Uterus (tissue), 4 donors: ENCODE measurements around the gene BRD2. TPM values are rescaled to one million over a fixed set of nuclear protein-coding genes. Genes with fewer than 3 reads are reported as not detected.

ENCODE experiments used
- DNase-seq, 2 donors: peaks; one replicate each; pipeline ENCODE4 v3.0.0-alpha.2; 2019 to 2020
- H3K27ac ChIP-seq, 2 donors: fragments of 200-600 bp; sonication (generic); 1 replicate in 1 of 2; 2 replicates in 1 of 2; pipeline ENCODE4 v1.5.1; 2016 to 2018
- H3K27me3 ChIP-seq, 2 donors: fragments of 200-600 bp; sonication (generic); one replicate each; pipeline ENCODE4 v1.5.1; 2018 to 2019; ENCODE audit warnings: control low read depth in 1 of 2
- H3K36me3 ChIP-seq, 2 donors: fragments of 200-600 bp; sonication (generic); one replicate each; pipeline ENCODE4 v1.5.1; 2019; ENCODE audit warnings: control low read depth in 1 of 2
- H3K4me1 ChIP-seq, 2 donors: fragments of 200-600 bp; sonication (generic); one replicate each; pipeline ENCODE4 v1.5.1; 2018 to 2019; ENCODE audit warnings: control low read depth in 1 of 2
- H3K4me3 ChIP-seq, 2 donors: fragments of 200-600 bp; sonication (generic); 1 replicate in 1 of 2; 2 replicates in 1 of 2; pipeline ENCODE4 v1.5.1; 2018 to 2019; ENCODE audit warnings: mild to moderate bottlenecking in 1 of 2
- H3K9me3 ChIP-seq, 2 donors: fragments of 200-600 bp; sonication (generic); one replicate each; pipeline ENCODE4 v1.5.1; 2019; ENCODE audit warnings: control low read depth in 1 of 2
- CTCF ChIP-seq, 4 experiments: fragments of 200-600 bp in 2 of 4; fragments of 450-650 bp in 2 of 4; sonication (generic) in 2 of 4; IDR thresholded peaks; one replicate each; pipeline ENCODE4 v1.5.1; 2016 to 2019; ENCODE audit warnings: antibody characterized with exemption in 4 of 4, mild to moderate bottlenecking in 2 of 4, moderate library complexity in 1 of 4
- POLR2A ChIP-seq, 2 donors: fragments of 450-650 bp; IDR thresholded peaks; one replicate each; pipeline ENCODE4 v1.6.1; 2016; ENCODE audit warnings: antibody characterized with exemption in 2 of 2, mild to moderate bottlenecking in 1 of 2, moderate library complexity in 1 of 2
- intact Hi-C: fragments of 100-400 bp; cut with DNase I; formaldehyde crosslinking; loops from one replicate; pipeline ENCODE4 v1.15.1; 2023; ENCODE audit warnings: low total_unique reads
- total RNA-seq, 4 donors: library from RNA; depleted of rRNA in 3 of 4; stranded (reverse); fragments of >200 nt in 3 of 4; gene quantifications; one replicate each; pipeline versions ENCODE4 v1.1.0 to v1.2.4, GENCODE V29; 2014 to 2023
- donor health status: DM: yes; HTN: yes; CAD: no.

BRD2 gene
- total RNA-seq, 4 donors from 2014 or later: 42.5 to 202 (median 120) TPM

GRCh38 chr6:32933661-32934085, 34.7 kb upstream of the BRD2 start:
- peak; percentile 79 to 89 (median 82) for TF ChIP-seq CTCF (IDR thresholded peaks at IDR 0.05)
- TF ChIP-seq POLR2A (IDR thresholded peaks at IDR 0.05): no peak
- Histone ChIP-seq H3K9me3 (no peaks in the 10 kb centered on the region), H3K4me1 (no peaks in the 10 kb centered on the region), H3K27me3 (no peaks in the 10 kb centered on the region), H3K36me3 (no peaks in the 10 kb centered on the region), H3K4me3 (no peak overlapping the region), H3K27ac (no peak overlapping the region)
- DNase-seq: peak; percentile 78 to 84
- intact Hi-C loops: loop anchor here (10.0 kb wide), 2 partner anchors 49 to 51 kb away; no protein-coding TSS in a partner anchor

- Histone ChIP-seq H3K4me1 (no peaks in the 10 kb centered on the region), H3K36me3 (no peaks in the 10 kb centered on the region), H3K4me3 (no peak overlapping the region), H3K27me3 (no peaks in the 10 kb centered on the region), H3K9me3 (no peaks in the 10 kb centered on the region), H3K27ac (no peak overlapping the region)
- TF ChIP-seq CTCF (IDR thresholded peaks at IDR 0.05) (no peak), POLR2A (IDR thresholded peaks at IDR 0.05) (no peak)
- intact Hi-C loops: loop anchor here (10.0 kb wide), 2 partner anchors 49 to 51 kb away; no protein-coding TSS in a partner anchor
- DNase-seq: no peak
Observed at GRCh38 chr6:32935551-32936238, 32.7 kb upstream of the BRD2 start.

- Histone ChIP-seq H3K9me3 (no peaks in the 10 kb centered on the region), H3K27me3 (no peaks in the 10 kb centered on the region), H3K27ac (no peak overlapping the region), H3K4me1 (no peaks in the 10 kb centered on the region), H3K36me3 (no peaks in the 10 kb centered on the region), H3K4me3 (no peak overlapping the region)
- no peak for DNase-seq
- TF ChIP-seq CTCF (IDR thresholded peaks at IDR 0.05): no peak
- no peak for TF ChIP-seq POLR2A (IDR thresholded peaks at IDR 0.05)
- intact Hi-C loops: loop anchor here (10.0 kb wide), 2 partner anchors 48 to 52 kb away; no protein-coding TSS in a partner anchor
Observed at GRCh38 chr6:32936239-32937152, 31.9 kb upstream of the BRD2 start.

- intact Hi-C loops: loop anchor here (10.0 kb wide), 2 partner anchors 48 to 52 kb away; no protein-coding TSS in a partner anchor
- Histone ChIP-seq H3K27me3 (no peaks in the 10 kb centered on the region), H3K27ac (no peak overlapping the region), H3K4me1 (no peaks in the 10 kb centered on the region), H3K36me3 (no peaks in the 10 kb centered on the region), H3K9me3 (no peaks in the 10 kb centered on the region), H3K4me3 (no peak overlapping the region)
- TF ChIP-seq POLR2A (IDR thresholded peaks at IDR 0.05) (no peak), CTCF (IDR thresholded peaks at IDR 0.05) (no peak)
- no peak for DNase-seq
Observed at GRCh38 chr6:32937230-32937633, 31.2 kb upstream of the BRD2 start.
